ENCODE results near the gene DENND1A.

DNA sequence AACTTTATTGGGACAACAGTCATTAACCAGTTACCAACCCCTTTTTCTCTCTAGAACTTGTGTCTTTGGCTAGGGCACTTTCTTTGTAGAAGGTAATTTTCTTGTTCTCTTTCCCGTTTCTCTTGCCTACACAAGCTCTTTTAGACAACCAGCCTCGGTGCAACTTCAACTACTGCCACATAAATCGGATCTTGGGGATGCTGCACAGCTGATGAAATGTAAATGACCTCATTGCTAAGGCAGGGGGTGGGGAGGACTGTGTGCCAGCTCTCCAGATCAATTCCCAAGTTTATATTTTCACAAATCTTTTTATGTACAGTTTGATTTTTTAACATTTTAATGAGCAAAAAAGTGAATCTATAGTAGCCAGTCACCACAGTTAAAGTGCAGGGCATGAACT lies 157.6 kb downstream of the DENND1A start:
- TF ChIP-seq ELF4 (IDR thresholded peaks at IDR 0.05) = no peak
- no peak for TF ChIP-seq FOXA1 (IDR thresholded peaks at IDR 0.05)
- TF ChIP-seq, protein P1, sequence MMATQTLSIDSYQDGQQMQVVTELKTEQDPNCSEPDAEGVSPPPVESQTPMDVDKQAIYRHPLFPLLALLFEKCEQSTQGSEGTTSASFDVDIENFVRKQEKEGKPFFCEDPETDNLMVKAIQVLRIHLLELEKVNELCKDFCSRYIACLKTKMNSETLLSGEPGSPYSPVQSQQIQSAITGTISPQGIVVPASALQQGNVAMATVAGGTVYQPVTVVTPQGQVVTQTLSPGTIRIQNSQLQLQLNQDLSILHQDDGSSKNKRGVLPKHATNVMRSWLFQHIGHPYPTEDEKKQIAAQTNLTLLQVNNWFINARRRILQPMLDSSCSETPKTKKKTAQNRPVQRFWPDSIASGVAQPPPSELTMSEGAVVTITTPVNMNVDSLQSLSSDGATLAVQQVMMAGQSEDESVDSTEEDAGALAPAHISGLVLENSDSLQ (IDR thresholded peaks at IDR 0.05) = no peak
- TF ChIP-seq LEF1 (IDR thresholded peaks at IDR 0.05; ENCODE audit: borderline replicate concordance) = no peak

All from HEK293T (cell line).